ENCODE data around the gene VAV2. TPM values are rescaled to one million over a fixed set of nuclear protein-coding genes. Genes with fewer than 3 reads are reported as not detected.
A peak's percentile ranks its signal among the peaks of the same experiment; 100 is the strongest.

Gene VAV2
- total and polyA plus RNA-seq, 4 donors: 13.0 to 28.2 (median 16.3) TPM

DNA sequence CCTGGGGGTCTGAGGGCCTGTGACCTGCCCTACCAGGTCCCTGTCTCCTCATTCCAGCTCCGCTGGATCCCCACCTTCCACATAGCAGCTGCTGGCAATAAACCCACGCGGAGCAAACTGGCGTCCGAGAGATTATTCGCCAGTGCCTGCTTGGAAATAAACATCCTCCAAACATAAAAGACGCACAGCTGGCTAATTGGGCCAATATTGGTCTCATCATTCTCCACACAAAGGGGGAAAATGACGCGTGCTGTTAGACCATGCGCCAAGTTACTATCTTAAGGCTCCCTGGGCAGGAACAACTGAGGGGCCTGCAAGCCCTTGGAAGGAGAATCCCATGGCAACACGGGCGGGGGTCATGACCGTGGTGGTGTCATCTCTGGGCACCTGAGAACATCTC, 180.7 kb downstream of the VAV2 start:
- H3K9me3 ChIP-seq (ENCODE audit: control insufficient read depth in 4 of 4, insufficient read depth in 3 of 4, low read length in 3 of 4): no peaks in the 10 kb centered on the region
- no peak overlapping the region for H3K9ac ChIP-seq (ENCODE audit: insufficient read depth in 1 of 2, low read length in 2 of 2)
- no peak overlapping the region for H3K27ac ChIP-seq (ENCODE audit: low read depth in 1 of 2, low read length in 1 of 2)
- WGBS, 2 donors: 88% methylated on average over 13 of the region's 13 CpGs
- no peaks in the 10 kb centered on the region for H3K27me3 ChIP-seq (ENCODE audit: control insufficient read depth in 3 of 3, insufficient read depth in 3 of 3, low read length in 2 of 3)
- H3K4me1 ChIP-seq (ENCODE audit: control insufficient read depth in 5 of 5, insufficient read depth in 5 of 5, low read length in 5 of 5): peaks cover 0 to 56% (median 26%) of the 10 kb centered on the region in 5 donors
- H3K36me3 ChIP-seq (ENCODE audit: control insufficient read depth in 4 of 4, insufficient read depth in 4 of 4, low read length in 4 of 4): peaks cover 0 to 26% (median 5%) of the 10 kb centered on the region in 4 donors
- DNase-seq (peak; percentile 46 to 72 (median 60)), ATAC-seq (ENCODE audit: insufficient read depth, low FRiP score) (no peak)
- H3K4me3 ChIP-seq: no peak overlapping the region
- TF ChIP-seq, protein P1, sequence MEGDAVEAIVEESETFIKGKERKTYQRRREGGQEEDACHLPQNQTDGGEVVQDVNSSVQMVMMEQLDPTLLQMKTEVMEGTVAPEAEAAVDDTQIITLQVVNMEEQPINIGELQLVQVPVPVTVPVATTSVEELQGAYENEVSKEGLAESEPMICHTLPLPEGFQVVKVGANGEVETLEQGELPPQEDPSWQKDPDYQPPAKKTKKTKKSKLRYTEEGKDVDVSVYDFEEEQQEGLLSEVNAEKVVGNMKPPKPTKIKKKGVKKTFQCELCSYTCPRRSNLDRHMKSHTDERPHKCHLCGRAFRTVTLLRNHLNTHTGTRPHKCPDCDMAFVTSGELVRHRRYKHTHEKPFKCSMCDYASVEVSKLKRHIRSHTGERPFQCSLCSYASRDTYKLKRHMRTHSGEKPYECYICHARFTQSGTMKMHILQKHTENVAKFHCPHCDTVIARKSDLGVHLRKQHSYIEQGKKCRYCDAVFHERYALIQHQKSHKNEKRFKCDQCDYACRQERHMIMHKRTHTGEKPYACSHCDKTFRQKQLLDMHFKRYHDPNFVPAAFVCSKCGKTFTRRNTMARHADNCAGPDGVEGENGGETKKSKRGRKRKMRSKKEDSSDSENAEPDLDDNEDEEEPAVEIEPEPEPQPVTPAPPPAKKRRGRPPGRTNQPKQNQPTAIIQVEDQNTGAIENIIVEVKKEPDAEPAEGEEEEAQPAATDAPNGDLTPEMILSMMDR (IDR thresholded peaks at IDR 0.05; ENCODE audit: control extremely low read depth, extremely low read depth): no peak

DNA sequence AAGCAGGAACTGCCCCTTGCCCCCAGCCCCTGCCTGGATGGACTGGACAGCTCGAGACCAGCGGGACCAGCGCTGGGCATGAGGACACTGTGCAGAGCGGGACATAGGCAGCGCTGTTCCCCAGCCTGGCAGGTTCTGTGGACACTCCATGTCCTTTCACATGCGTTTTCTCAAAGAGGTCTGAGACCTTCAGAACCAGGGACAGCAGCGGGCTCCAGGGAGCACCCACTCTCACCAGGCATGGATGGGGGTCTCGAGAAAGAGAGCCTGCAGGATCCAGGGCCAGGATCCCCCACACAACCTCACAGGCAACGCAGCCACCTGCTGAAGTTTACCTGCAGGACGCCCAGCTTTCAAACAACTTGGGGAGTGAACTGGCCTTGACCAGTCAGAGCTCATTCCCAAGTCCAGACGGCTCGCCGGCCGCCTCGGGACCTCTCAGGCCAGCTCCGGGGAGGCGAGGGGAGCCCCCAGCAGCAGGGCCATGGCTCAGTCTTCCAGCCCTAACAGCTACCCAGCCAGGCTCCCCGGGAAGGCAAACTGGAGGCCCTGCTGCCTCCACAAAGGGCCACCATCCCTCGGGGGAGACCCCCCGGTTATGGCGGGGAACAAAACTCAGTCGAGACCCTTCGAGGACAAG, 181.4 kb downstream of the VAV2 start:
- DNase-seq: no peak
- Histone ChIP-seq H3K27me3 (ENCODE audit: control insufficient read depth in 3 of 3, insufficient read depth in 3 of 3, low read length in 2 of 3) (no peaks in the 10 kb centered on the region), H3K27ac (ENCODE audit: low read depth in 1 of 2, low read length in 1 of 2) (no peak overlapping the region), H3K4me3 (no peak overlapping the region), H3K36me3 (ENCODE audit: control insufficient read depth in 4 of 4, insufficient read depth in 4 of 4, low read length in 4 of 4) (peaks cover 0 to 32% (median 5%) of the 10 kb centered on the region in 4 donors), H3K4me1 (ENCODE audit: control insufficient read depth in 5 of 5, insufficient read depth in 5 of 5, low read length in 5 of 5) (peaks cover 0 to 49% (median 18%) of the 10 kb centered on the region in 5 donors), H3K9me3 (ENCODE audit: control insufficient read depth in 4 of 4, insufficient read depth in 3 of 4, low read length in 3 of 4) (no peaks in the 10 kb centered on the region), H3K9ac (ENCODE audit: insufficient read depth in 1 of 2, low read length in 2 of 2) (no peak overlapping the region)
- no peak for ATAC-seq (ENCODE audit: insufficient read depth, low FRiP score)
- TF ChIP-seq, protein P1 (IDR thresholded peaks at IDR 0.05; ENCODE audit: control extremely low read depth, extremely low read depth): no peak
- 92 to 94% methylated on average over 23 of the region's 23 CpGs for WGBS, 2 donors

DNA sequence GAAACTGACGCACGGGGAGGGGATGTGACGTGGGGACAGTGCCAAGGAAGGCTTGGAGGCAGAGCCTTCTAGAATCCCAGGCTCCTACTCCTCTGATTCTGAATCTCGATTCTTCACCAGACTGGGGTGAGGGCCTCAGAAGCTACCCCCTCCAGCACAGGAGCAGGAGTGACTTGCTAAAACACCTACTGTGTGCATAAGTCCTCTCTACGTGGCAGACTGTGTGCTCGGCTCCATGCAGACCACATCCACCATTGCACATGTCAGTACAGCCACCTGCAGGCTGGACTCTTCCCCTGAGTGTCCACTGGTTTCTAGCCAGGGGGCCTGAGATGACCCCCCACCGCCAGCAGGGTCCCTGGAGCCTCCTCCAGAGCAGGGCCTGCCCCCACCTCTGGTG, 182.8 kb downstream of the VAV2 start:
- ATAC-seq (ENCODE audit: insufficient read depth, low FRiP score) (no peak), DNase-seq (no peak)
- TF ChIP-seq, protein P1 (IDR thresholded peaks at IDR 0.05; ENCODE audit: control extremely low read depth, extremely low read depth): no peak
- peaks cover 0 to 33% (median 8%) of the 10 kb centered on the region in 4 donors for H3K36me3 ChIP-seq (ENCODE audit: control insufficient read depth in 4 of 4, insufficient read depth in 4 of 4, low read length in 4 of 4)
- no peak overlapping the region for H3K27ac ChIP-seq (ENCODE audit: low read depth in 1 of 2, low read length in 1 of 2)
- H3K9me3 ChIP-seq (ENCODE audit: control insufficient read depth in 4 of 4, insufficient read depth in 3 of 4, low read length in 3 of 4): no peaks in the 10 kb centered on the region
- H3K9ac ChIP-seq (ENCODE audit: insufficient read depth in 1 of 2, low read length in 2 of 2): no peak overlapping the region
- WGBS, 2 donors: 90 to 93% methylated on average over 7 of the region's 7 CpGs
- H3K4me1 ChIP-seq (ENCODE audit: control insufficient read depth in 5 of 5, insufficient read depth in 5 of 5, low read length in 5 of 5): peaks cover 0 to 36% (median 9%) of the 10 kb centered on the region in 5 donors
- H3K27me3 ChIP-seq (ENCODE audit: control insufficient read depth in 3 of 3, insufficient read depth in 3 of 3, low read length in 2 of 3): no peaks in the 10 kb centered on the region
- no peak overlapping the region for H3K4me3 ChIP-seq
